ENCODE results near the gene NECTIN2.

DNA sequence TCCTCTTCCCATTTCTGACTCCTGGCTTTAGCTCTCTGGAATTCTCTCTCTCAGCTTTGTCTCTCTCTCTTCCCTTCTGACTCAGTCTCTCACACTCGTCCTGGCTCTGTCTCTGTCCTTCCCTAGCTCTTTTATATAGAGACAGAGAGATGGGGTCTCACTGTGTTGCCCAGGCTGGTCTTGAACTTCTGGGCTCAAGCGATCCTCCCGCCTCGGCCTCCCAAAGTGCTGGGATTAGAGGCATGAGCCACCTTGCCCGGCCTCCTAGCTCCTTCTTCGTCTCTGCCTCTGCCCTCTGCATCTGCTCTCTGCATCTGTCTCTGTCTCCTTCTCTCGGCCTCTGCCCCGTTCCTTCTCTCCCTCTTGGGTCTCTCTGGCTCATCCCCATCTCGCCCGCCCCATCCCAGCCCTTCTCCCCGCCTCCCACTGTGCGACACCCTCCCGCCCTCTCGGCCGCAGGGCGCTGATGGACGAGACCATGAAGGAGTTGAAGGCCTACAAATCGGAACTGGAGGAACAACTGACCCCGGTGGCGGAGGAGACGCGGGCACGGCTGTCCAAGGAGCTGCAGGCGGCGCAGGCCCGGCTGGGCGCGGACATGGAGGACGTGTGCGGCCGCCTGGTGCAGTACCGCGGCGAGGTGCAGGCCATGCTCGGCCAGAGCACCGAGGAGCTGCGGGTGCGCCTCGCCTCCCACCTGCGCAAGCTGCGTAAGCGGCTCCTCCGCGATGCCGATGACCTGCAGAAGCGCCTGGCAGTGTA is 62.2 kb downstream of the NECTIN2 start:
- TF ChIP-seq, protein P1, sequence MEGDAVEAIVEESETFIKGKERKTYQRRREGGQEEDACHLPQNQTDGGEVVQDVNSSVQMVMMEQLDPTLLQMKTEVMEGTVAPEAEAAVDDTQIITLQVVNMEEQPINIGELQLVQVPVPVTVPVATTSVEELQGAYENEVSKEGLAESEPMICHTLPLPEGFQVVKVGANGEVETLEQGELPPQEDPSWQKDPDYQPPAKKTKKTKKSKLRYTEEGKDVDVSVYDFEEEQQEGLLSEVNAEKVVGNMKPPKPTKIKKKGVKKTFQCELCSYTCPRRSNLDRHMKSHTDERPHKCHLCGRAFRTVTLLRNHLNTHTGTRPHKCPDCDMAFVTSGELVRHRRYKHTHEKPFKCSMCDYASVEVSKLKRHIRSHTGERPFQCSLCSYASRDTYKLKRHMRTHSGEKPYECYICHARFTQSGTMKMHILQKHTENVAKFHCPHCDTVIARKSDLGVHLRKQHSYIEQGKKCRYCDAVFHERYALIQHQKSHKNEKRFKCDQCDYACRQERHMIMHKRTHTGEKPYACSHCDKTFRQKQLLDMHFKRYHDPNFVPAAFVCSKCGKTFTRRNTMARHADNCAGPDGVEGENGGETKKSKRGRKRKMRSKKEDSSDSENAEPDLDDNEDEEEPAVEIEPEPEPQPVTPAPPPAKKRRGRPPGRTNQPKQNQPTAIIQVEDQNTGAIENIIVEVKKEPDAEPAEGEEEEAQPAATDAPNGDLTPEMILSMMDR (IDR thresholded peaks at IDR 0.05; ENCODE audit: low read length), result no peak
- no peak for TF ChIP-seq EZH2 (IDR thresholded peaks at IDR 0.05; ENCODE audit: borderline replicate concordance, low read length)
